ENCODE results near the gene RABGAP1.

- TF ChIP-seq EZH2phosphoT487 (IDR thresholded peaks at IDR 0.05; ENCODE audit: borderline replicate concordance, low read depth, low read length): no peak
- TF ChIP-seq CTCF (conservative IDR thresholded peaks at IDR 0.05; ENCODE audit: low read length): no peak
Observed at GRCh38 chr9:122936464-122936863, 4.4 kb upstream of the RABGAP1 start.
